NOMO-1 (cell line): Measurements from ENCODE around the gene PRKCZ.

Experiments
- DNase-seq, 2 experiments: peaks; one replicate each; lab custom pipeline; 2025; ENCODE audit not compliant: unreplicated experiment in 2 of 2; lab: John Stamatoyannopoulos, UW

Gene PRKCZ

DNA sequence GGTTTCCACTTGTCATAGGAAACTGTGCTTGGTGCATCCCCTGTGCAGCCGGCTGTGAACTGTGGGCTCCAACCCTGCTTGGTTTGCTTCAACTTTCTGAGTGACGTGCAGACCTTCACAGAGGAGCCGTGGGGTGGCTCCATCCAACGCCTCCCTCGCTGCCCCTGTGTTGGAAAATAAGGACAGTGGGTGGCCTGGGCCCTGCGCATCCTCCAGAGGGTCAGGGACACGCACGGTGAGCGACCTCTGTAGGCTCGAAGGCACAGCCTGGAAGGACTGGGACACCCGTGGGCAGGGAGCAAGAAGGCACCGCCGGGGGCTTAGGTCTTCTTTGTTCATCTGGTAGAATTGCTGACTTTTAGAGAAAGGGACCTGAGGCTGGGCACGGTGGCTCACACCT is 150.9 kb downstream of the PRKCZ start:
- DNase-seq, result no peak

DNA sequence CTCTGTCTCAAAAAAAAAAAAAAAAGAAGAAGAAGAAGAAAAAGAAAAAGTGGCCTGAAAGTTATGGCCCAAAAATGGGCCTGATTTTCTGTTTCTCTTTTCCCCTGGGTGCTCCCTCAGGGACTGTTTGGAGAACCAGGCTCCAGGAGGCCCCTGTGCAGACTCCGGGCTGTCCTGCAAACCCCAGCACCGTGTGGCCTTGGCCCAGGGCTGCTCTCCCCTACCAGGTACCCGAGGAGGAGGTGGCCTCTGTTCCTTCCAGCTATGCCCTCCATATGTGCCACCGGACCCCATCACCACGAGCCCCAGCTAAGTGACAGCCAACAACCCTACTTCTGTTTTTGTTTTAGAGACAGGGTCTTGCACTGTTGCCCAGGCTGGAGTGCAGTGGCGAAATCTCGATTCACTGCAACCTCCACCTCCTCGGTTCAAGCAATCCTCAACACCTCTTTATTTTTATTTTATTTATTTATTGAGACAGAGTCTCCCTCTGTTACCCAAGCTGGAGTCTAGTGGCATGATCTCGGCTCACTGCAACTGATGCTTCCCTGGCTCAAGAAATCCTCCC is 151.9 kb downstream of the PRKCZ start:
- no peak for DNase-seq

DNA sequence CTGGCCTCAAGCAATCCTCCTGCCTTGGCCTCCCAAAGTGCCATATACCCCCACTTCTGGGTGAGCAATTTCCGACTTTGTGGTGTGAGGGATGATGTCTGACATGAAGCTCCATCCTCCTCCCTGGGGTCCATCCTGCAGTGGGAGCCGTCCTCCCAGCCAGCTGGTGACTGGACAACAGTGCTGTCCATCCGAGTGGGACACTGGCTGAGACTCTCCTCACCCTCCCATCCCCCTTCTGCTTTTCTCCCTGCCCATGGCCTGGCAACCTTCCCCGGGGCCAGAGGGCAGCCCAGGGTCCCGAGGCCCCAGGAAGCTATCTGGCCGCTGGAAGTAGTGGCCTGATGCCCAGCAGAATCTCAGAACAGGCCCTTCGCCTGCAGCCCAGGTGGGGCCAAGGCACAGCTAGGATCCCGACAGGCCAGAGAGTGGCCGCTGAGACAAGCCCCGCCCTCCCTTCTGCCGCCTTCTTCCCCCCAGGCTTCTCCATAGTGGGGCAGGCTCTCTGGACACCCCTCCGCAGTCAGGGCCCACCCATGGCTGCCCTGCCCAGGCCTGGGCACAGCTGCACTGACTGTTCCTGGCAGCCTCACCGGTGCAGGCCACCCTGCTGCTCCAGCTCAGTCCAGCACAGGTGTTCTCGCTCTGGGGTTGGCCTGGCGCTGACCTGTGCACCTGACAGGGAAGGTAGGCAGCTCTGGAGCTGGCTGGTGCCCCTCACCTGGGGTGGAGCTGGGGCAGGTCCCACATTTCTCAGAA is 152.8 kb downstream of the PRKCZ start:
- no peak for DNase-seq

DNA sequence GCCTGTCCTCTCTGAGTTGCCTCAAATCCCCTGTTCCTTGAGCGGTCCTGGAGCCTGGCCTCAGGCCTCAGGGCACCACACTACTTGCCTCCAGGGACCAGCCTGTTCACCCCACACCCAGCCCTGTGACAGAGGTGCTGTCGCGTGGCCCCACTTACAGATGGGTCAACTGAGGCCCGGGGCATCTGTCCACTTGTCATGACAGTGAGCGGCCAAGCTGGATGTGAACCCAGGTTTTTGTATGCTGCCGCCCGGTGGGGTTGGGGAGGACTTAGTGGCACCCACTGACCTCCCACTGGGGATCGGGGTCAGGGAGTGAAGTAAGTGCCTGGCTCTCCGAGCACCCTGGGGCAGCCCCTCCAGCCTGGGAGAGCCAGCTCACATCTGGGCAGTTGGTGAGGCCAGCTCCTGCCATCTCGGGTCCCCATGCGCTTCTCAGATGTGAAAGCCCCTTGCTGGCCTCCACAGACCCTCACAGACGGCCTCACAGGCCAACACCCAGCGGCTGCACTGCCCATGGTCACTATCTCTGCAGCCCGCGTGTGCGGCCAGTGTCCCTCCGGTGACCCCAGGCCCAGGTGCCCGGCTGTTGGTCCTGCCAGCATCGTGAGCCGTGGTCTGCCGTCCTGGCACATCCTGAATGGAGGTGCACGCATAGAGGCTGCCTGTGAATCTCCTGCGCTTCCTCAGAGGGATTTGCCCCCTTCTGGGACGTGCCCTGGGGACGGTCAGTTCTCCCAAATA is 153.6 kb downstream of the PRKCZ start:
- no peak for DNase-seq

DNA sequence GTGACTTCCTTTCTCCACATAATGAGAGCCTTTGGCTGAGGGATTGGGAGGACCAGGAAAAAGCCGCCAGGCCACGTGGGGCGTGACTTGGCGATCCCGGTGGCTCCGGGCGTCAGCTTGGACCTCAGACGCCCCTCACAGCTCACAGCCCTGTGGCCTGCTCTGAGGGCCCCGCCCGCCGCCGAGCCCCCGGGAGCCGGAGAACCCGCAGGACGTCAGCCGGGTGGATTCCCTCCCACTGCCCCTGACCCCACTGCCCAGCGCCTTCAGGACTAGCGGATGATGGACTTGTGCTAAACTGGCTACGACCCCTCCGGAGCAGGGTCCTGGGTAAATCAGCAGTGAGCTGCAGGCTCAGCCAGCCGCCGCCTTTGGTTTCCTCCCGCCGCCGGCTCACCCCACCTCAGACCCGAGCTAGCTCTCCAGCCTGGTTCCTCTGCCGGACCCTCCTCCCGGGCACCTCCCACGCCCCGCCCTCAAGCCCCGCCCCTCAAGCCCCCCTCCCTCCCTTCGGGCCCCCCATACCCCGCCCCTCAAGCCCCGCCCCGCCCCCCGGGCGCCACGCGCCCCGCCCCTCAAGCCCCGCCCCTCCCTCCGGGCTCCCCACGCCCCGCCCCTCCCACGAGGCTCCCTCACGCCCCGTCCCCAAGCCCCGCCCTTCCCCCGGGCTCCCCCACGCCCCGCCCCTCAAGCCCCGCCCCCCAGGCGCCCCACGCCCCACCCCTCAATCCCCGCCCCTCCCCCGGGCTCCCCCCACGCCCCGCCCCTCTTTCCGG is 154.4 kb downstream of the PRKCZ start:
- DNase-seq, result peak; percentile 59 to 86

DNA sequence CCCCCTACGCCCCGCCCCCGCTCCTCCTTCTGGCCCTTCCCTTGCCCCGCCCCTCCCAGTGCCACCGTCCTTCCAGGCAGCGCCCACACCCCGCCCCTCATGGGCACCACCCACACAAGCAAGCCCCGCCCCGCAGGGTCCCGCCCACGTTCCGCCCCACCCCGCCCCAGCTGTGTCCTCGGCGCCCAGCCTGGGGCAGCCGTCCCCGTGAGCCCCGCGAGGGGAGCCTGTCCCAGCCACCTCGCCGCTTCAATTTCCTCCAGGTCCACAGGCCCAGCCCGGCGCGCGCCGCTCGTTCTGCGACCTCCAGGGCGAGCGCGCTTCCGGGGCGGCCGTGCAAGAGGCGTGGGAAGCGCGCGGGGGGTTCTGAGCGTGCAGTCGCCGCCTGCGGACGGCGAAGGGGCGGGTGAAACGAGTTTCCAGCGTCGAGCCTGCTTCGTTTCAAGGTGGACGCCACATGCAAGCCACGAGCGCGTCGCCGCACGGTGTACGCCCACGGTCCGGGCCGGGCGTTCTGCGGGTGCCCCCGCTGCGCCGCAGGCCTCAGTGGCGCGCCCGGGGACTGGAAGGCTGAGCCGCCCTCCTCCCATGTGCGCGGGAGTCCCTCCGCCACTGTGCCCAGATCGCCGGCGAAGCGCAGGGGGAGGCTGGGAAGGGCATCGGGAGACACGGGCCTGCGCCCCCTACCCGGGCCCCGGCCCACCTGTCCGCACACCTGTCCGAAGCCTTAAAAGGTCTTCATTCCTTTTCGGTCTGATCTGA is 155.2 kb downstream of the PRKCZ start:
- DNase-seq, result peak; percentile 76 to 84

DNA sequence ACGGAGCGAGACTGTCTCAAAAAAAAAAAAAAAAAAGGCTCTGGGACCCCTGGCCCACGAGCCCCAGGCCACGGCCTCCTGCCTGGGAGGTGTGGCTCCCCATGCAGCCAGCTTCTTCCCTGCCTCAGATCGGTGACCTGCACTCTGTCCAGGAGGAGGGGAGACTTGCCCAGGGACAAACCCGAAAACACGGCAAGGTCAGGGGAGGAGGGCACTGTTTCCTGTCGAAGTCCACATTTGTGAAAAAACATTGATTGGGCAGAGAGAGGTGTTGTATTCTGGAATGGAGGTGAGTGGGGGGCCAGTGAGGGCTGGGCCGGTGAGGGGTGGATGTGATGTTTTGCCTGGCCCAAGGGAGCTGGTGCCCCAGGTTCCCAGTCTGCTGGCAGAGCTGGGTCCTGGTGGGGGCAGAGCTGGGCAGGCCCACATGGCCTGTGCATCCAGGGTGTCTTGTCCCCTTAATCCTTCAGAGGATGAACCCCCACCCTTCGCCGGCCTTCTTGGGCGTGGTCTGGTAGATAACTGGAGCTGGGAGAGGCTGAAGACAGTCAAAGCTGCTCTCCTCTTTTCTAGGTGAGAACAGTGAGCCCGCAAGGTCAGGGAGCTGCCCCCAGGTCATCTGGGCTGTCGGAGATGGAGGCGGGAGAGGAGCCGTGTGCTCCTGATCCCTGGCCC is 156.7 kb downstream of the PRKCZ start:
- no peak for DNase-seq

DNA sequence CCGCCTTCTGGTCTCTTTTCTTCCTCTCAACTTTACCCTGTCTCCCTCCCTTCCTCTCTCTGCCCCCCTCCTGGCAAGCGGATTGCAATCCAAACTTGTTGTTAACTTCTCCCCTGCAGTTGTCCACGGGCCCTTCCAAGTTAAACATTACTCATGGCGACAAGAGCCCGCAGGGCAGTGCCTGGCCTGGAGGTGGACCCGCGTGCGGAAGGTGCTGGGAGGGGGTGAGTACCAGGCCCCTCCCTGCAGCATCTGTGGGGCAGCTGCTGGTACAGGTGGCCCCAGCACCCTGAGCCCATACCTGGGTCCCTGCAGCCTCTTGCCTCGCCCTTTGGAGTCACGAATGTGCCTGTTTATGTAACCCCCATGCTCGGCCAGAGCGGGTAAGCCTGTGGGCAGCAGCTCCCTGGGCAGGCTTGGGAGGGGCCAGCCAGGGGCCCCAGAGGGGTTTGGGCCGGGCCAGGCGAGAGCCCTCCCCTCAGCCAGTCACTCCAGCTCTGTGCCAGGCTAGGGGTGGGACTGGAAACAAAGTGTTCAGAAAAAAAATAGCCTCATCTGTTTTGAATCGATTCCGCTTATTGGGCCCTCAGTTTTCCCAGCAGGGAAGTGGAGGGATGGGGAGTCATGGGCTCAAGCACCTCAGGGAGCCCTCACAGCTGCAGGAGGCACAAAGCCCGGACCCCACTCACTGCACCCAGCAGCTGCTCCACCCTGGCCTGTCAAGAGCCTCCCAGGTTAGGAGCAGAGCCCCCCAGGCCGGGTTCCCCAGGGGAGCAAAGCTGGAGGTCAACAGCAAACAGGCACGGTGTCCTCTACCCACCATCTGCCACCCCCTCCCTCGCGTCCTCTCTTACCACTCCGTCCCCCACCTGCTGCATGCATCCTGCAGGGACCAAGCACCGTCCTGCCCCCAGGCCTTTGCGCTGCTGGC is 158.4 kb downstream of the PRKCZ start:
- DNase-seq, result no peak

DNA sequence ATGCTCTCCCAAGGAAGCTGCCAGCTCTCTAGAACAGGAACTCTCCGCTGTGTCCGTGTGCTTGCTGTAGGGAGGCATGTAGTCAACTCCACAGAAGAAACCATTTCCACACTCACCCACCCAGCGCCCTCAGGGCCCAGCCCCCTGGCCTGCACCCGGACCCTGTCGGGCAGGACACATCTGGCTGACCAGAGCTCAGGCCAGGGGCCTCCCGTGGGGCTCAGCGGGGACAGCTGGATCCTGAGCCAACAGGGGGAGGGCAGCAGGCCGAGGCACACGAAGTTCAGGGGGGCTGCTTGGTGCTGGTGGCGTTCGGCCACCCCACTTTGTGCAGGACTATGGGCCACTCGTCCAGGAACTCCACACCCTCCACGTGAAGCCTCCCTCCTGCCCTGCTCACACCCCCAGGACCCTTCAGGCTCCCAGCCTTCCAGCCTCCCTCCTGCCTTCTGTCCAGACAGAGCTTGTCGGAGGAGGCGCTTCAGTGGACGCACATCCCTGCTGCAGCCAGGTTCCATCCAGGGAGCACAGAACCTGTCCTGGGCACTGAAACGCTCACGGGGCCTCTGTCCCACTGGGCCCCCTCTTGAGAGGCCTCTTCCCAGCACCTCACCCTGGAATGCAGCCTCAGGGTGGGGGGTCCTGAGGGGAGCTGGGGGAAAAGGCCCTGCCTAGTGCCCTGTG is 159.3 kb downstream of the PRKCZ start:
- DNase-seq, result no peak

DNA sequence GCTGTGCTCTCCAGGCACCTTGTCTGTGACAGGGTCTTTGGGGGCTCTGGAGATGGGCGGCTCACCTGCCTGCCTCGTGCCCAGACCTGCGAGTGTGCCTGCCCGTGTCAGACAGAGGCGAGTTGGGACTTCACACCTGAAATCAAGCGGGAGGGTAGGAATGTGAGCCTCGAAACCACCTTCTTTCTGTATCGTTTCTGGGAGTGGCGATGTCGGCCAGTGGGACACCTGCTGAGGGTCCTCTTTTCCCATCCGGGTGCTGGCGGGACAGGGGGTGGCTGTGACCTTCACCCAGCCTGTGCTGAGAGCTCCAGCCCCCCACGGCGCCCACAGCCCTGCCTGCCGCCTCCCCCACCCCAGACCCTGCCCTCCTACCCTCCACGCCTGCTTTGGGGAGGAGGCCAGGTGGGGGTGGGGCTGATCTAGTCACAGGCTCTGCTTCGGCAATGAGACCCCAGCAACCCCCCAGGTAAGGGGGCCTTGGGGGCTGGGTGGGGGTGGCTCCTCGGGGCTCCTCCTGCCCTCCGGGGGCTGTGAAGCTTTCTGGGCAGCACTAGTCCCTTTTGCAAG is 160.0 kb downstream of the PRKCZ start:
- no peak for DNase-seq

DNA sequence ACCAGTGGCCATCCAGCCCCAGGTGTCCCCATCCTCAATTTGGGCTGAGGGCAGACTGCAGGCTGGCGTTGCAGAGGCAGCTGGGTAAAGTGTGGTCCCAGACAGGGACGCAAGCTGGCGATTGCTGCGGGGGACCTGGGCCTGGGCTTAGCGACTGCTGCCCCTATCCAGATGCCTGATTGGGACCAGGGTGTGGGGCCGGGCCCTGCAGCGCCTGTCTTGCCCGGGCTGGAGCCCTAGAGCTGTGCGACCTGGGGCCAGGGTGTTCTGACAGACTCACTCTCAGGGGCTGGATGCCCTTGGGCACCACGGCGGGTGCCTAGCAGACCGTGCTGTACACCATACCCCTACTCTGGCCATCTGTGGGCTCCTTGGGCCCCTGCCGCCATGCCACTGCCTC is 160.6 kb downstream of the PRKCZ start:
- DNase-seq, result no peak

DNA sequence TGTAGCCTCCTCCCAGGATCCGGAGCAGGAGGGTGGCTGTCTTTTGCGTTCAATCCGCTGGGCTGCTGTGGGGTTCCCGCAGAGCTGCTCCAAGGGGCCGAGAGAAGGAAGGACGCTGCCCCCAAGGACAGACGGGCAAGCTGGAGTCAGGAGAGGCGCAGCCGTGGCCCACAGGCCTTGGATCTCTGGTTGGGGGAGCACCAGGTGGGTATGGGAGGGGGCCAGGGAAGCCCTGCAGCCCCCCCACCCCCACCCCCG is 162.0 kb downstream of the PRKCZ start:
- DNase-seq, result no peak

DNA sequence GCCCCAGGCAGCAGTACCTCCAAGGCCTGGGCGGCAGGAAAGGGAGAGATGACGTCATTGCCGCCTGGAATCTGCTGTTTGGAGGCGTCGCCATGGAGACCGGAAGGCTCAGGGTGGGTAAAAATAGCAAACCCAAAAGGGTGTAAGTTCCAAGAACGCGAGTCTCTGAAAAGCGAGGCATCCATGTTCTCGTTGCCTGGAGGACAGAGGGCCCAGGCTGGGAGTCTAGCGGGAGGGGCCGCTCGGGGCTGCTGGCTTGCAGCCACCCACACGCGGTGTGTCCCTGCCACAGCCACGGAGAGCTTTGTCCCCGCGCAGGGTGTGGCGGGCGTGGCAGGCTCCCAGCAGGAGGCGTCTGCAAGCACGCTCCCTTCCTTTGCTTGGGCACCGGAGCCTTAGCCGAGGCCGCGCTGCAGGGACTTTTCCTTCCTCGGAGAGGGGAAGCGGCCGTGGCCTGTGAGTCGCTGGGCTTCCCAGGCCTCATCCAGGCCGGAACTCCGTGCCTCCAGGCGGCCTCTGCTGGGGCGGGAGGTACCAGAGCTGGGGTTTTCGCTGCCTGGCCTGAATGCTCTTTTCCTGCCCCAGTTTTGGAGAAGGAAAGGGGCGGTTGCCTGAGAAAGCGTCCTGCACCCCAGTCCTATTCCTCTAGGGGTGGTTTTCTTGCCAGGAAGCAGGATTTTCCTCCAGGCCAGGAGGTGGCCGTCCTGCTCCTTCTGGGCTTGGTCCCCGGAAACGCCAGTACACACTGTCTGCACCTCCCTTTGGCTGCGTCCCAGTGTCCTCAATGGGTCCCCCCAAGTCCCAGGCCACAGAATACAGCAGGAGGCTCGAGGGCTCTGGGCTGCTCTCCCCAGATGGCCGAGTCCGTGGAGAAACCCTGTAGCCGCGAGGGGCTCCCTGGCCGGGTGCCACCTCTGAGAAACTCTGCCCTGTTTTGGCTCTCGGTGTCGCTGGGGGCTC is 162.6 kb downstream of the PRKCZ start:
- DNase-seq, result peak; percentile 54 to 61

DNA sequence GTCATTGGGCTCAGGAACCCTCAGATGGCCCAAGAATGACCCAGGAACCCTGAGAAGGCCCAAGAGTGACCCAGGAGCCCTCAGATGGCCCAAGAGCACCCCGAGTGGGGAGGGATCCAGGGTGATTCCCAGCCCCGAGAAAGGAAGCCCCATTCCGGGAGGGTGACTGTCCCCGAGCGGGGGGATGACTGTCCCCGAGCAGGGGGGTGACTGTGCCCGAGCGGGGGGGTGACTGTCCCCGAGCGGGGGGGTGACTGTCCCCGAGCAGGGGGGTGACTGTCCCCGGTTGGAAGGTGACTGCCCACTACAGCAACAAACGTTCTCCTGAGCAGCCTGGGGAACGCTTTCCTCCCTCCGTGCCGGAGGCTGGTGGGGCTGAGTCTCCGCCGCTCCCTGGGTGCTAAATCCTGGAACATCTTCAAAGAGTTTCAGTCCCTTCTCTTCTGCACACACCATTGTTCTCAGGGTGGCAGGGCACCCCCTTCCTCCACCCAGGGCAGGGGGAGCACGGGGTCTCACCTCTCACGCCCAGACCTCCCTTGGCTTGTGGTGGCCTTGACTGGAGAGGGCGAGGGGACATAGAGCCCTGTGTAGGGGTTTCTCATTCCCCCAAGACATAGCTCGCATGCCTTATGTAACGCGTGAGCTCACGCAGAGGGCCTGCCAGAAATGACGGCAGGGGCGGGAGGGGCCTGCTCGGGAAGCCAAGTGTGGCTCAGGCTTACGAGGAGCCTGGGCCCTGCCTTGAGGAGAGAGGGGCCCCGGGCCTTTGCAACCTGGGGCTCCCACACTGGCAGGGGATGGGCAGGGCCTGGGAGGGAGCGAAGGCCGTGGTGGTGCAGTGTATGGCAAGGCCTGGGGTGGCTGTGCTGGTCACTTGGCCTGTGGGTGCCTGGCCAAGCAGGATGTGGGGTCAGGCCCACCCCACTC is 163.6 kb downstream of the PRKCZ start:
- no peak for DNase-seq

DNA sequence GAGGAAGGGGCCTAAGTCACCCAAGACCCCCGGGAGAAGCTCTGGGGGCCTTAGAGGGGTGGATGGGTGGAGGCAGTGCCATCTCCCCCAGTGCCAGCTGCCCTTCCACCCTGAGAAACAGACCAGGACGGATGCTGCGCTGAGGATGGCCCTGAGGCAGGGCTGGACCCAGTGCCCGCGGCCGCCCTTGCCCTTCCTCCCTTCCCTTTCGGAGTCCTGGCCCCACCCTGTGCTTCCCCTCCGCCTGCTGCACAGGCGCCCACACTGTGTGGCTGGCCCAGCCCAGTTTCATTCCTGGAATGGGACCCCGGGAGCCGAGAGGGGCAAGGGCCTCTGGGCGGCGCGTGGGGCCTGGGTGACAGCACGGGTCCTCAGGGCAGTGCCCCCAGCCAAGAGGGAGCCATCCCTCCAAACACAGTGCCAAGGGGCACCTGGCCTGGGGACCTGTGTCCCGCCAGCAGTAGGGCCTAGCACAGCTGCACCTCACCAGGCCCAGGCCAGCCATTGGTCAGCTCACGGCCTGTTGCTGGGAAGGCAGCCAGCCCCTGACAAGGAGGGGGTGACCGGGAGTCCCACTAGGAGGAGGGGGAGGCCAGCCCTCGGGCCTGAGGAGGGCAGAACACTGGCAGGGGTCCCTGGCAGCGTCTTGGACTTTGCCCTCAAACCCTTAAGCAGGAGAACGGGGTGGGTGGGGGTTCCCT is 164.5 kb downstream of the PRKCZ start:
- no peak for DNase-seq

DNA sequence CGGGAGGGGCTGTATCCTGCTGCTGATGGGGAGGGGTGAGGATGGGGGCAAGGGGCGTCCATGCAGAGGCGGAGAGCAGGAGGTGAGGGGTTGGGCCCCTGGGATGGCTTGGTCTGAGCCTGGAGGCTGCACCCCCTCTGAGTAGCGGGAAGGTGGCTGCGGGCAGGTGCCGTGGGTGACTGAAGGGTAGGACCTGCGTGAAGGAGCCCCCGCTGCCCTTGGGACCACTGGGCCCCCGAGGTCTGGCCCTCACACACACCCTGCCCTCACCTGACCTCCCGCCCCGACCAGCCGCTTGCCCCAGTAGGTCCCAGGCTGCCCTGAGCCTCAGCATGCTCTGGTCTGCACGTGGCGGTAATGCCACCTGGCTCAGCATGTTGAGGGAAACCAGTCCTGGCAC is 165.1 kb downstream of the PRKCZ start:
- DNase-seq, result no peak
